Transverse colon (tissue), 4 donors: ENCODE results near the gene HOXC5. TPM values are rescaled to one million over a fixed set of nuclear protein-coding genes. Genes with fewer than 3 reads are reported as not detected.

Experiments used
- DNase-seq: peaks from one replicate; pipeline ENCODE4 v3.0.0-alpha.2; 2019
- H3K27ac ChIP-seq, 4 donors: fragments of 200-600 bp; sonication (generic); 2 replicates each; pipeline ENCODE4 v1.5.1; 2016 to 2018; ENCODE audit warnings: inconsistent platforms in 4 of 4
- H3K27me3 ChIP-seq: fragments of 200-600 bp; sonication (generic); 2 replicates; pipeline ENCODE4 v1.5.1; 2017; ENCODE audit warnings: inconsistent platforms
- H3K36me3 ChIP-seq, 4 donors: fragments of 200-600 bp; sonication (generic); 2 replicates each; pipeline ENCODE4 v1.5.1; 2017 to 2019; ENCODE audit warnings: inconsistent platforms in 4 of 4
- H3K4me1 ChIP-seq, 4 donors: fragments of 200-600 bp; sonication (generic); 2 replicates each; pipeline ENCODE4 v1.5.1; 2017 to 2020; ENCODE audit warnings: inconsistent platforms in 4 of 4
- H3K4me3 ChIP-seq, 4 donors: fragments of 200-600 bp; sonication (generic); 1 replicate in 1 of 4; 2 replicates in 3 of 4; pipeline versions ENCODE4 v1.5.1 to v1.6.1; 2017 to 2019; ENCODE audit warnings: inconsistent platforms in 4 of 4
- H3K9me3 ChIP-seq, 2 donors: fragments of 200-600 bp; sonication (generic); 2 replicates each; pipeline ENCODE4 v1.5.1; 2017 to 2019; ENCODE audit warnings: inconsistent platforms in 2 of 2
- CTCF ChIP-seq, 5 experiments: fragments of 200-600 bp in 3 of 5; fragments of 450-650 bp in 2 of 5; sonication (generic) in 3 of 5; IDR thresholded peaks; 1 replicate in 2 of 5; 2 replicates in 3 of 5; pipeline ENCODE4 v1.5.1; 2016 to 2017; ENCODE audit warnings: antibody characterized with exemption in 5 of 5, inconsistent platforms in 3 of 5, mild to moderate bottlenecking in 2 of 5, moderate library complexity in 1 of 5
- EP300 ChIP-seq: sonication (generic); formaldehyde crosslinking; IDR thresholded peaks from one replicate; pipeline ENCODE4 v1.6.1; 2017; ENCODE audit warnings: antibody characterized with exemption, low read depth
- POLR2A ChIP-seq: fragments of 450-650 bp; IDR thresholded peaks from one replicate; pipeline ENCODE4 v1.6.1; 2016; ENCODE audit warnings: antibody characterized with exemption, mild to moderate bottlenecking, moderate library complexity
- POLR2AphosphoS5 ChIP-seq, 3 donors: sonication (generic); formaldehyde crosslinking; IDR thresholded peaks; one replicate each; pipeline ENCODE4 v1.6.1; 2016; ENCODE audit warnings: antibody characterized with exemption in 3 of 3
- WGBS, 2 donors: methylation state at CpG; one replicate each; pipeline ENCODE4 v1.1.5; 2018; ENCODE audit warnings: low coverage in 1 of 2; 5-methylcytosine and 5-hydroxymethylcytosine counted together
- in situ Hi-C, 4 donors: fragments of 200-750 bp; cut with MboI; loops; one replicate each; pipeline versions ENCODE4 v1.15.0 to v1.15.1; 2017; ENCODE audit warnings: low sequenced_read_pairs in 3 of 4, low pct_ligation_motif_present in 1 of 4, low pct_unique_long_range_greater_than_20kb in 1 of 4
- intact Hi-C: fragments of 100-400 bp; cut with DNase I; formaldehyde crosslinking; loops from one replicate; pipeline ENCODE4 v1.15.1; 2023; ENCODE audit warnings: low total_unique reads
- total RNA-seq, 4 donors: library from RNA; depleted of rRNA; stranded (reverse); fragments of >200 nt; gene quantifications; one replicate each; pipeline ENCODE4 v1.1.0, GENCODE V29; 2016

Gene HOXC5
- total RNA-seq, 4 donors from 2014 or later: 0.27 to 0.60 TPM; not detected in 2

DNA sequence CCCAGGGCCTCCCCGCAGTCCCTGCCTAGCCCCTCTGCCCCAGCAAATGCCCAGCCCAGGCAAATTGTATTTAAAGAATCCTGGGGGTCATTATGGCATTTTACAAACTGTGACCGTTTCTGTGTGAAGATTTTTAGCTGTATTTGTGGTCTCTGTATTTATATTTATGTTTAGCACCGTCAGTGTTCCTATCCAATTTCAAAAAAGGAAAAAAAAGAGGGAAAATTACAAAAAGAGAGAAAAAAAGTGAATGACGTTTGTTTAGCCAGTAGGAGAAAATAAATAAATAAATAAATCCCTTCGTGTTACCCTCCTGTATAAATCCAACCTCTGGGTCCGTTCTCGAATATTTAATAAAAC, 2.4 kb upstream of the HOXC5 start:
- intact Hi-C loops: loop anchor here (5.0 kb wide), 2 partner anchors 162 to 1142 kb away; no protein-coding TSS in a partner anchor
- H3K4me1 ChIP-seq: peaks cover 7 to 43% (median 24%) of the 10 kb centered on the region in 4 donors
- H3K4me3 ChIP-seq: no peak overlapping the region
- H3K27me3 ChIP-seq: peaks cover 100% of the 10 kb centered on the region
- WGBS, 2 donors: 46 to 54% methylated on average over 6 to 7 of the region's 7 CpGs
- H3K9me3 ChIP-seq: peaks cover 0 to 2% of the 10 kb centered on the region in 2 donors
- DNase-seq: no peak
- TF ChIP-seq POLR2A (no peak), EP300 (no peak), CTCF (IDR thresholded peaks at IDR 0.05) (no peak), POLR2AphosphoS5 (IDR thresholded peaks at IDR 0.05) (no peak)
- in situ Hi-C loops: no loop called here
- H3K27ac ChIP-seq: no peak overlapping the region
- H3K36me3 ChIP-seq: no peaks in the 10 kb centered on the region

DNA sequence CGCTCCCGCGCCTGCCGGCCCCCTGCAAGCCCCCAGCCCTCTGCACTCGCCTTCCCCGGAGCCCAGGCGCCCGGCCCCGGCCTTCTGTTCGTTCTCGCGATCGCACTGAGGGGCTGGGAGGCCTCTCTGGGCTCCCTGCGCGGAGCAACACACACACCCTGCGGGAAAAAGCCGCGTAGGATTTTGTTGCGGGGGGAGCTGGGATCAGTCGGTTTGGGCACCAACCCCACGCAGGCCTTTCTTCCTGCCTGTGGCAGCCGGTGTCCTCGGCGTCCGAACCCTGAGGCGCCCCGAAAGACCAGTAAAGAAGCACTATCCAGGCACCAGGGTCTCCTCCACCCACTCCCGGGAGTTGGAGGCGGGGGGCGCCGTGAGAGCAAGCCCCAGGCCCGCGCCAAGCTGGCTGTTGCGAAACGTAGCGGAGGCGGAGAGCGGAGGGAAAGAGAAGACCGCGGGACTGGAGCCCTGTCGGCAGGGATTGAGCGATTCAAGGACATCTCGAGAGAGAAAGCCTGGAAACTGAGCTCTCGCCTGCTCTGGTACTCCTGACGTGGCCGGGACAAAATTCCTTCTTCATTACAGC, 1.9 kb upstream of the HOXC5 start:
- WGBS, 2 donors: 57% methylated on average over 46 of the region's 46 CpGs; no CpG with 5 or more reads in 1 of the 2 donors
- Histone ChIP-seq H3K4me1 (peaks cover 7 to 39% (median 24%) of the 10 kb centered on the region in 4 donors), H3K27ac (no peak overlapping the region), H3K36me3 (no peaks in the 10 kb centered on the region), H3K4me3 (no peak overlapping the region), H3K9me3 (peaks cover 0 to 2% of the 10 kb centered on the region in 2 donors), H3K27me3 (peaks cover 100% of the 10 kb centered on the region)
- intact Hi-C loops: loop anchor here (5.0 kb wide), 2 partner anchors 161 to 1141 kb away; no protein-coding TSS in a partner anchor
- no peak for DNase-seq
- in situ Hi-C loops: no loop called here
- no peak for TF ChIP-seq POLR2A

GRCh38 chr12:54031480-54031879, 1.4 kb upstream of the HOXC5 start:
- peaks cover 100% of the 10 kb centered on the region for H3K27me3 ChIP-seq
- no peak overlapping the region for H3K27ac ChIP-seq
- intact Hi-C loops: loop anchor here (5.0 kb wide), 2 partner anchors 161 to 1141 kb away; no protein-coding TSS in a partner anchor
- DNase-seq: no peak
- H3K4me3 ChIP-seq: no peak overlapping the region
- WGBS, 2 donors: 63% methylated on average over 16 of the region's 16 CpGs; no CpG with 5 or more reads in 1 of the 2 donors
- TF ChIP-seq CTCF (IDR thresholded peaks at IDR 0.05) (no peak), POLR2A (no peak), POLR2AphosphoS5 (IDR thresholded peaks at IDR 0.05) (no peak), EP300 (no peak)
- in situ Hi-C loops: no loop called here
- H3K9me3 ChIP-seq: peaks cover 0 to 2% of the 10 kb centered on the region in 2 donors
- no peaks in the 10 kb centered on the region for H3K36me3 ChIP-seq
- H3K4me1 ChIP-seq: peaks cover 7 to 35% (median 22%) of the 10 kb centered on the region in 4 donors

- no peak for TF ChIP-seq POLR2AphosphoS5 (IDR thresholded peaks at IDR 0.05)
- intact Hi-C loops: loop anchor here (5.0 kb wide), 2 partner anchors 160 to 1140 kb away; no protein-coding TSS in a partner anchor
- no peak for DNase-seq
- in situ Hi-C loops: no loop called here
- Histone ChIP-seq H3K27me3 (peaks cover 100% of the 10 kb centered on the region), H3K9me3 (peaks cover 0 to 2% of the 10 kb centered on the region in 2 donors), H3K27ac (no peak overlapping the region), H3K4me3 (no peak overlapping the region), H3K36me3 (no peaks in the 10 kb centered on the region), H3K4me1 (peaks cover 7 to 29% (median 22%) of the 10 kb centered on the region in 4 donors)
- 29 to 30% methylated on average over 3 to 6 of the region's 6 CpGs for WGBS, 2 donors
These were observed 697 bp upstream of the HOXC5 start for GRCh38 chr12:54032086-54032619.
